ENCODE results near the gene MRPS23. TPM values are rescaled to one million over a fixed set of nuclear protein-coding genes. Genes with fewer than 3 reads are reported as not detected.
A peak's percentile ranks its signal among the peaks of the same experiment; 100 is the strongest.

MRPS23 gene
- total RNA-seq, result 10 to 100 TPM; 12.2 to 17.8 (median 15.0) TPM

GRCh38 chr17:57849874-57850754 lies at the start of gene MRPS23:
MRPS23 (minus strand) TSS chr17:57850044; CDS start chr17:57850010, 34 bp downstream.
- DNase-seq (ENCODE audit: low spot score in 2 of 2), result peak; percentile 97 to 99
- WGBS, 2 donors, result 0 to 1% methylated on average over 52 to 57 of the region's 57 CpGs
- intact Hi-C loops (cut with DNase I; ENCODE audit: low total_unique reads), result loop anchor here (10.0 kb wide), 1 partner anchor 265 kb away; no protein-coding TSS in a partner anchor
- H3K4me3 ChIP-seq (ENCODE audit: low read depth, poor library complexity, severe bottlenecking), result peak within 1 kb of the TSS; percentile 75
- TF ChIP-seq, protein P1, sequence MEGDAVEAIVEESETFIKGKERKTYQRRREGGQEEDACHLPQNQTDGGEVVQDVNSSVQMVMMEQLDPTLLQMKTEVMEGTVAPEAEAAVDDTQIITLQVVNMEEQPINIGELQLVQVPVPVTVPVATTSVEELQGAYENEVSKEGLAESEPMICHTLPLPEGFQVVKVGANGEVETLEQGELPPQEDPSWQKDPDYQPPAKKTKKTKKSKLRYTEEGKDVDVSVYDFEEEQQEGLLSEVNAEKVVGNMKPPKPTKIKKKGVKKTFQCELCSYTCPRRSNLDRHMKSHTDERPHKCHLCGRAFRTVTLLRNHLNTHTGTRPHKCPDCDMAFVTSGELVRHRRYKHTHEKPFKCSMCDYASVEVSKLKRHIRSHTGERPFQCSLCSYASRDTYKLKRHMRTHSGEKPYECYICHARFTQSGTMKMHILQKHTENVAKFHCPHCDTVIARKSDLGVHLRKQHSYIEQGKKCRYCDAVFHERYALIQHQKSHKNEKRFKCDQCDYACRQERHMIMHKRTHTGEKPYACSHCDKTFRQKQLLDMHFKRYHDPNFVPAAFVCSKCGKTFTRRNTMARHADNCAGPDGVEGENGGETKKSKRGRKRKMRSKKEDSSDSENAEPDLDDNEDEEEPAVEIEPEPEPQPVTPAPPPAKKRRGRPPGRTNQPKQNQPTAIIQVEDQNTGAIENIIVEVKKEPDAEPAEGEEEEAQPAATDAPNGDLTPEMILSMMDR (IDR thresholded peaks at IDR 0.05), result no peak
- peak in 1 of 2 donors; percentile 18 for TF ChIP-seq POLR2A (IDR thresholded peaks at IDR 0.05)

- intact Hi-C loops (cut with DNase I; ENCODE audit: low total_unique reads), result no loop called here
- no peak for TF ChIP-seq POLR2A (IDR thresholded peaks at IDR 0.05)
- TF ChIP-seq, protein P1 (IDR thresholded peaks at IDR 0.05), result no peak
- DNase-seq (ENCODE audit: low spot score in 2 of 2), result peak in 1 of 2 donors; percentile 63
- WGBS, 2 donors, result 25 to 27% methylated on average over 6 to 8 of the region's 8 CpGs
- H3K4me3 ChIP-seq (ENCODE audit: low read depth, poor library complexity, severe bottlenecking), result no peak overlapping the region
Observed at GRCh38 chr17:57899391-57899790, 49.5 kb upstream of the MRPS23 start.

DNA sequence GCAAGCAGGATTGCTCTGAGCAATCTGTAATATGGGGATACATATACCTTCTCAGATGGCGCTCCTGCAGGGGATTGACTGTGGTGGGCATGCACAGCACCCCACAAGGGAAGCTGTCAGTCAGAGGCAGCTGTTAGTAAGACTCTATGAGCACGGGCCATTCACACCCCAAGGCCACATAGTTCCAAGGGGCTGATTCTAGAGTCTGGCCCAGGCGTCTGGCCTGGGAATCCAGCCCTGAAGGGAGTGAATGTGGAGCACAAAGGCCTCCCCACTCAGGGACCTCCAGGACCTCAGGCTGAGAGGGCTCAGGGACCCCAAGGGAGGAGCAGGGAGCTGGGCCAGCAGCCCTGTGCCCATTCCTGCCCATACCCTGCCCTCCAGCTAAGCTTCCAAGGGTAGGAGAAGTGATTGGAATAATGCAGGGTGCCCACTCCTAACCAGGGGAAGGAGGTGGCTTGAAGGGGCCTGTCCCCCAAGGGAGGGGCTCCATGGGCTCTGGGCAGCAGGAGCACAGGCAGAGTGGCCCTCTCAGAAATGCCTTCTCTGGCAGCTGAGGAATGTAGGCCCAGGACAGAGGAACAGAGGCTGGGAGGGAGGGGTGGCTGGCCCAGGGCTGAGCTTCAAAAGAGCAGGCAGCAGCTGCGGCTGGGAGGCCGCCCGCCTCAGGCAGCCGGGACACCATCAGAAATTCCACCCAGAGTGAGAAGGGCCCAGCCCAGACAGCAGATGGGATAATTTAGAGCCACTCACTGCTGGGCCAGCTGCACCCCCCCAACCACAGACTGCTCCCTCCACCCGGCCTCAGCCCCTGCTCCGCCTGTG lies 48.9 kb upstream of the MRPS23 start:
- 23 to 64% methylated on average over 4 to 8 of the region's 9 CpGs for WGBS, 2 donors
- DNase-seq (ENCODE audit: low spot score in 2 of 2), result peak in 1 of 2 donors; percentile 91
- H3K4me3 ChIP-seq (ENCODE audit: low read depth, poor library complexity, severe bottlenecking), result no peak overlapping the region
- TF ChIP-seq, protein P1 (IDR thresholded peaks at IDR 0.05), result no peak
- no peak for TF ChIP-seq POLR2A (IDR thresholded peaks at IDR 0.05)
- intact Hi-C loops (cut with DNase I; ENCODE audit: low total_unique reads), result no loop called here

GRCh38 chr17:57895382-57896060 lies 45.7 kb upstream of the MRPS23 start:
- intact Hi-C loops (cut with DNase I; ENCODE audit: low total_unique reads), result no loop called here
- no peak overlapping the region for H3K4me3 ChIP-seq (ENCODE audit: low read depth, poor library complexity, severe bottlenecking)
- TF ChIP-seq, protein P1 (IDR thresholded peaks at IDR 0.05), result no peak
- no peak for TF ChIP-seq POLR2A (IDR thresholded peaks at IDR 0.05)
- WGBS, 2 donors, result 68 to 76% methylated on average over 8 of the region's 8 CpGs
- DNase-seq (ENCODE audit: low spot score in 2 of 2), result no peak

DNA sequence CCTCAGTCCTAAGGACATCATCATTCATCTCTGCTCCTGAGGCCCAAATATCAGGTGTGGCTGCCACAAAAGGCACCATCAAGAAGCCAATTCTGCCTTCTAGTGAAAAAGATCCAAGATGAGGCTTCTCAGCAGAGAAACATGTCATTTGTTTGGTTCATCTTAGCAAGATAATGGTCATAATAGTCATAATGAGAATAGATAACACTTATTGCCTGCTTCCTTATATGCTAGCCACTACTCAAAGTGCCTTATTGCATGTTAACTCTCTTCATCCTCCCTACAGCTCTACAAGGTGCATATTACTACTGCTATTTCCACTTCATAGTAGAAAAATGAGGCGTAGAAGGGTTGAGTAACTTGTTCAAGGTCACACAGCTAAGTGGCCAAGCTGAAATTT lies 45.0 kb upstream of the MRPS23 start:
- intact Hi-C loops (cut with DNase I; ENCODE audit: low total_unique reads), result no loop called here
- 93% methylated on average over 1 of the region's 1 CpG for WGBS, 2 donors
- TF ChIP-seq, protein P1 (IDR thresholded peaks at IDR 0.05), result no peak
- no peak for TF ChIP-seq POLR2A (IDR thresholded peaks at IDR 0.05)
- no peak overlapping the region for H3K4me3 ChIP-seq (ENCODE audit: low read depth, poor library complexity, severe bottlenecking)
- DNase-seq (ENCODE audit: low spot score in 2 of 2), result no peak
